GM19099 (cell line): ENCODE measurements around the gene RAB43.
A peak's percentile ranks its signal among the peaks of the same experiment; 100 is the strongest.

Experiments used
- POLR2A ChIP-seq: IDR thresholded peaks from 3 replicates; pipeline ENCODE4 v1.6.1; 2011; ENCODE audit warnings: low read depth; ENCODE audit not compliant: insufficient read length; ENCODE audit errors: extremely low read depth

The RAB43 gene

GRCh38 chr3:129121792-129122411 lies at the start of gene RAB43:
Gene RAB43, minus strand, starts transcription at chr3:129121804. Its CDS starts 315 bp downstream, at chr3:129121489.
- peak; percentile 13 for TF ChIP-seq POLR2A

GRCh38 chr3:129166579-129167332 lies 45.2 kb upstream of the RAB43 start:
- TF ChIP-seq POLR2A: no peak

- no peak for TF ChIP-seq POLR2A
Observed at GRCh38 chr3:129164500-129164899, 42.9 kb upstream of the RAB43 start.

GRCh38 chr3:129162729-129163579 lies 41.4 kb upstream of the RAB43 start:
- TF ChIP-seq POLR2A: no peak

- no peak for TF ChIP-seq POLR2A
Observed at GRCh38 chr3:129161860-129162271, 40.3 kb upstream of the RAB43 start.

- TF ChIP-seq POLR2A: peak; percentile 96
Observed at GRCh38 chr3:129160891-129161859, 39.6 kb upstream of the RAB43 start, which contains the start of gene ISY1. Gene ISY1, minus strand, starts transcription at chr3:129161063. Its CDS starts 88 bp downstream, at chr3:129160975.

GRCh38 chr3:129144786-129145185 lies 23.2 kb upstream of the RAB43 start:
- no peak for TF ChIP-seq POLR2A

GRCh38 chr3:129139911-129140310 lies 18.3 kb upstream of the RAB43 start:
- no peak for TF ChIP-seq POLR2A

GRCh38 chr3:129132097-129132866 lies 10.7 kb upstream of the RAB43 start:
- TF ChIP-seq POLR2A: no peak

- no peak for TF ChIP-seq POLR2A
Observed at GRCh38 chr3:129131465-129132088, 10.0 kb upstream of the RAB43 start.

- no peak for TF ChIP-seq POLR2A
Observed at GRCh38 chr3:129130291-129130813, 8.7 kb upstream of the RAB43 start.

- TF ChIP-seq POLR2A: no peak
Observed at GRCh38 chr3:129128357-129129155, 7.0 kb upstream of the RAB43 start.
